GM12891 (cell line): ENCODE measurements around the gene UFSP1.

Experiments used
- DNase-seq: peaks from one replicate; pipeline ENCODE4 v3.0.0; 2011; ENCODE audit warnings: low spot score; ENCODE audit not compliant: insufficient read length
- FAIRE-seq: peaks from 2 replicates; lab custom pipeline; 2011; peaks lifted over from hg19 to GRCh38; lab: Jason Lieb, UNC
- PAX5 ChIP-seq: IDR thresholded peaks from 2 replicates; pipeline ENCODE4 v1.6.1; 2011; ENCODE audit warnings: low read length, moderate library complexity, mild to moderate bottlenecking; ENCODE audit not compliant: insufficient read depth, severe bottlenecking
- POLR2A ChIP-seq: IDR thresholded peaks from 2 replicates; pipeline ENCODE4 v1.6.1; 2011; ENCODE audit warnings: low read depth, low read length, control low read depth
- POLR2AphosphoS5 ChIP-seq: IDR thresholded peaks from 2 replicates; pipeline ENCODE4 v1.6.1; 2011; ENCODE audit warnings: low read depth, low read length, control low read depth
- POU2F2 ChIP-seq: IDR thresholded peaks from 2 replicates; pipeline ENCODE4 v1.6.1; 2011; ENCODE audit warnings: low read depth, mild to moderate bottlenecking, control low read depth, low read length, moderate library complexity
- SPI1 ChIP-seq: IDR thresholded peaks from 2 replicates; pipeline ENCODE4 v1.6.1; 2011; ENCODE audit warnings: low read depth, low read length, control low read depth
- TAF1 ChIP-seq: IDR thresholded peaks from 2 replicates; pipeline ENCODE4 v1.6.1; 2011; ENCODE audit warnings: low read depth, low read length, control low read depth

UFSP1 gene

GRCh38 chr7:100887516-100888290 lies 1.8 kb downstream of the UFSP1 start:
- FAIRE-seq (peak; percentile 94), DNase-seq (peak; percentile 81)
- TF ChIP-seq TAF1 = peak; percentile 34; the same call in 1 of the 2 replicates
- peak; percentile 100 for TF ChIP-seq SPI1
- TF ChIP-seq POLR2AphosphoS5 = peak; percentile 58; the same call in 1 of the 2 replicates
- TF ChIP-seq POLR2A = no peak

DNA sequence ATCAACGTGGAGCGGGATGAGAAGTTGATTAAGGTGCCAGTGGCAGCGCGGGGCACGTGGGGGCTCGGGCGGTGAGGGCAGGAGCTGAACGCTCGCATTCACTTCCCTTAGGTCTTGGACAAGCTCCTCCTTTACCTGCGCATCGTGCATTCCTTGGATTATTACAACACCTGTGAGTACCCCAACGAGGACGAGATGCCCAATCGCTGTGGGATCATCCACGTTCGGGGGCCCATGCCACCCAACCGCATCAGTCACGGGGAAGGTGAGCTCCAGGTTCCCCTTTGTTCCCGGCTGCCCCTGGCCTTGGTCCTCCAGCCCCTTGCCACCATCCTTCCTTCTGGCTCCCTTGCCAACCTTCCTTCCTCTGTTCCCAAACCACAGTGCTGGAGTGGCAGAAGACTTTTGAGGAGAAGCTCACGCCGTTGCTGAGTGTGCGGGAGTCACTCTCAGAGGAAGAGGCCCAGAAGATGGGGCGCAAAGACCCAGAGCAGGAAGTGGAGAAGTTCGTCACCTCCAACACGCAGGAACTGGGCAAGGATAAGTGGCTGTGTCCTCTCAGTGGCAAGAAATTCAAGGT lies 2.5 kb downstream of the UFSP1 start:
- peak; percentile 40 for FAIRE-seq
- no peak for DNase-seq
- no peak for TF ChIP-seq POU2F2
- TF ChIP-seq PAX5 = no peak
- TF ChIP-seq POLR2AphosphoS5 = no peak
- TF ChIP-seq POLR2A = no peak
- no peak for TF ChIP-seq SPI1
- no peak for TF ChIP-seq TAF1

DNA sequence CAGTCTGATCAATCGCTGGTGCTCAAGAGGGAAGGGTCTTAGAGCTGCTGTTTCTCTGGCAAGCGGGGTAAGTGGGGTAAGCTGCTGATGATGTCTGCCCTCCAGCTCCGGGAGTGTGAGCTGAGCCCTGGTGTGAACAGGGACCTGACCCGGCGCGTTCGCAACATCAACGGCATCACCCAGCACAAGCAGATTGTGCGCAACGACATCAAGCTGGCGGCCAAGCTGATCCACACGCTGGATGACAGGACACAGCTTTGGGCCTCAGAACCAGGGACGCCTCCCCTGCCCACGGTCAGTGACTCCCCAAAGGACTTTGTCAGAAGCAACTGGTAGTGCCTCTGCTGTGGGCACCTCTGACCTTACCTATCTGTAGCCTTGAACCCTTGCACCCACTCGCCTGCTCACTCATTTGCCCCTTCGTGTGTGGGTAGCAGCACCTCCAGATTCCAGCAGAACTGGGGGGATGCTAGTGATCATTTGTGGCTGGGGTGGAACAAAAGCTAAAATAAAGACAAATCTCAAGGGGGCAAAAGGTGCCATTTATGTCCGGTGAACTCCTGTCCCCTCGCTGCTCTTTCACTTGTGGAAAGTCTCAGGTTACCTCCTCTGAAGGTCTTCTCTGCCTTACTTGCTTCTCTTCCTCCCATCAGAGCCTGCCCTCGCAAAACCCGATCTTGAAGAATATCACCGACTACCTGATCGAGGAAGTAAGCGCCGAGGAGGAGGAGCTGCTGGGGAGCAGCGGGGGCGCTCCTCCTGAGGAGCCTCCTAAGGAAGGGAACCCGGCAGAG lies 3.2 kb downstream of the UFSP1 start:
- no peak for DNase-seq
- FAIRE-seq = peak; percentile 23
- no peak for TF ChIP-seq SPI1
- TF ChIP-seq PAX5 = no peak
- no peak for TF ChIP-seq POU2F2
- TF ChIP-seq POLR2AphosphoS5 = no peak
- TF ChIP-seq POLR2A = no peak
- no peak for TF ChIP-seq TAF1

DNA sequence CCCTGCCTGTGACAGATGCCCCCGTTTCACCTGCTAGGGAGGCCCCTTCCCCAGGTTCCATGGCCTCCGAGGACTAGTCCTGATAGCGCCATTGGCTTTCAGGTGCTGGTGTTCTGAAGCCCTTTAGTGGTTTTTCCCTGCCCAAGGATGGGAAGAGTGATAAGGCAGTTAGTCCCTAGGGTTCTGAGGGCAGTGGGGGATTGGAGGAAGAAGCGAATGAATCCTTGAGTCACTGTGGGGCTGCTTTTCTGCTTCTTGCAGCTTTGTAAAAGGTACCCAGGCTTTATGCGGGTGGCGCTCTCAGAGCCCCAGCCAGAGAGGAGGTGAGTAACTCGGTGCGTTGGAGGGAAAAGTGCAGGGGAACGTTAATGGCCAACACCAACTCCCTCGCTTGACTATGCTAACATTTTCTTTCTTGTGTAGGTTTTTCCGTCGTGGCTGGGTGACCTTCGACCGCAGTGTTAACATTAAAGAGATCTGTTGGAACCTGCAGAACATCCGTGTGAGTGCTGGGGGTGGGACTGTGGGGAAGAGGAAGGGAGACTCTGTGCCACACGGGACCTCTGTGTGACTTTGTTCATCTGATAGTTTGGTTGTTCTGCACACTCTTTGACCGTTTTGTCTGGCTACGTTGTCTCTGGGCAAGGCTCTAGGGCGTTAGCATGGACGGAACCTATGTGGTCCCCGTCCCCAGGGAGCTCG lies 3.9 kb downstream of the UFSP1 start:
- FAIRE-seq (no peak), DNase-seq (no peak)
- TF ChIP-seq POLR2AphosphoS5 (0 out of 2 replicates have a peak, but pooled peaks have one; percentile 8), SPI1 (no peak)

GRCh38 chr7:100884736-100885439 lies 4.6 kb downstream of the UFSP1 start:
- FAIRE-seq = no peak

GRCh38 chr7:100882785-100883526 lies 6.6 kb downstream of the UFSP1 start:
- FAIRE-seq = no peak
- DNase-seq = no peak
- no peak for TF ChIP-seq POLR2A
- no peak for TF ChIP-seq POU2F2
- TF ChIP-seq SPI1 = no peak
- no peak for TF ChIP-seq PAX5
- TF ChIP-seq TAF1 = no peak
- TF ChIP-seq POLR2AphosphoS5 = no peak

More at GRCh38 chr7:100884736-100885439, 4.6 kb downstream of the UFSP1 start:
- TF ChIP-seq TAF1 = no peak
- no peak for TF ChIP-seq SPI1
- TF ChIP-seq POLR2AphosphoS5 = no peak; the same call in 1 of the 2 replicates
- no peak for TF ChIP-seq PAX5
- no peak for TF ChIP-seq POLR2A
- TF ChIP-seq POU2F2 = no peak
- no peak for DNase-seq

DNA sequence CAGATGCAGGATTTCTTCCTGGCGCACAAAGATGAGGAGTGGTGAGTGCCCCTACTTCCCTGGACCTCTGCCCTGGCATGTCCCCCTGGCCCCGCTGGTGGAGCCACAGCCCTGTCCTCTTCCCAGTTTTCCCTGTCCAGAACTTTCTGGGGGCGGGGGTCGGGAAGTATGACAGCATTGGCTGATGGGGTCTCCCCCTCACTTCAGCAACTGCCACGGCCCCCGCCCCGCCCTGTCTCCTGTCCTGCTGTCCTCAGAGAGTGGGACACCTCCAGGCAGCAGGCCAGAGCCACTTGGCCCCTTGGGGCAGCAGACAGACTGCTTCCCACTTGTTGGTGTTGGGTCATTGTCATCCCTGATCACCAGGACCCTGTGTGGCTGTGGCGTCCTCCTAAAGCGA lies 7.3 kb downstream of the UFSP1 start:
- FAIRE-seq (no peak), DNase-seq (no peak)
- TF ChIP-seq TAF1 = no peak
- no peak for TF ChIP-seq POLR2AphosphoS5
- no peak for TF ChIP-seq POLR2A
- TF ChIP-seq POU2F2 = no peak
- no peak for TF ChIP-seq SPI1
- no peak for TF ChIP-seq PAX5

- TF ChIP-seq POLR2A (no peak), SPI1 (no peak), POU2F2 (no peak), PAX5 (no peak), TAF1 (no peak), POLR2AphosphoS5 (no peak)
- DNase-seq (no peak), FAIRE-seq (no peak)
Observed at GRCh38 chr7:100881136-100881535, 8.4 kb downstream of the UFSP1 start.
